GM21619 (cell line): ENCODE results near the gene CHCHD1.
"Not testable (repeated sequence)": the region's sequence is repeated elsewhere in the genome, so short reads cannot be mapped to it uniquely, and the experiment has no call there.

Source experiments
- ATAC-seq: cut with Tn5 transposase; IDR thresholded peaks from one replicate; pipeline ENCODE4 v1.9.1; 2021; ENCODE audit not compliant: unreplicated experiment

The CHCHD1 gene

GRCh38 chr10:73790886-73791625 lies 9.2 kb downstream of the CHCHD1 start:
- no peak for ATAC-seq

- no peak for ATAC-seq
These were observed 10.1 kb downstream of the CHCHD1 start for GRCh38 chr10:73791871-73792400.

- no peak for ATAC-seq
These were observed 11.6 kb downstream of the CHCHD1 start for GRCh38 chr10:73793456-73793855.

- not testable (repeated sequence) for ATAC-seq
These were observed 13.6 kb downstream of the CHCHD1 start for GRCh38 chr10:73795491-73795890.

GRCh38 chr10:73796035-73796434 lies 14.2 kb downstream of the CHCHD1 start:
- ATAC-seq, result not testable (repeated sequence)

- no peak for ATAC-seq
These were observed 14.9 kb downstream of the CHCHD1 start for GRCh38 chr10:73796766-73797165.

- no peak for ATAC-seq
These were observed 15.6 kb downstream of the CHCHD1 start for GRCh38 chr10:73797324-73798025.

- no peak for ATAC-seq
These were observed 16.2 kb downstream of the CHCHD1 start for GRCh38 chr10:73798087-73798486.

GRCh38 chr10:73798927-73799560 lies 17.2 kb downstream of the CHCHD1 start:
- ATAC-seq, result no peak

GRCh38 chr10:73799899-73800559 lies 18.2 kb downstream of the CHCHD1 start:
- no peak for ATAC-seq

- ATAC-seq, result no peak
These were observed 18.9 kb downstream of the CHCHD1 start for GRCh38 chr10:73800560-73801252.

- ATAC-seq, result no peak
These were observed 19.4 kb downstream of the CHCHD1 start for GRCh38 chr10:73801253-73801590.

GRCh38 chr10:73802276-73802991 lies 20.6 kb downstream of the CHCHD1 start:
- ATAC-seq, result no peak

- peak; percentile 79 for ATAC-seq
These were observed 21.9 kb downstream of the CHCHD1 start for GRCh38 chr10:73803680-73804286.

- no peak for ATAC-seq
These were observed 24.5 kb downstream of the CHCHD1 start for GRCh38 chr10:73806176-73806950.

- no peak for ATAC-seq
These were observed 25.6 kb downstream of the CHCHD1 start for GRCh38 chr10:73807471-73807870.

- ATAC-seq, result no peak
These were observed 26.4 kb downstream of the CHCHD1 start for GRCh38 chr10:73808021-73808815.
